Upper lobe of left lung (tissue), 6 donors: ENCODE data around the gene PGGHG. TPM values are rescaled to one million over a fixed set of nuclear protein-coding genes. Genes with fewer than 3 reads are reported as not detected.

Experiments used
- ATAC-seq, 2 donors: fragments of 200-7000 bp; cut with Tn5 transposase; one replicate each; pipeline ENCODE4 v1.9.1; 2022; ENCODE audit warnings: mild to moderate bottlenecking in 2 of 2, moderate library complexity in 2 of 2; ENCODE audit not compliant: low FRiP score in 2 of 2
- DNase-seq, 2 donors: peaks; one replicate each; pipeline ENCODE4 v3.0.0-alpha.2; 2019 to 2020
- H3K27ac ChIP-seq, 4 donors: fragments of 200-600 bp; sonication (generic); one replicate each; pipeline ENCODE4 v1.5.1; 2016 to 2019
- H3K27me3 ChIP-seq, 4 donors: fragments of 200-600 bp; sonication (generic); one replicate each; pipeline ENCODE4 v1.5.1; 2017 to 2019
- H3K36me3 ChIP-seq, 4 donors: fragments of 200-600 bp; sonication (generic); one replicate each; pipeline ENCODE4 v1.5.1; 2016 to 2019
- H3K4me1 ChIP-seq, 4 donors: fragments of 200-600 bp; sonication (generic); one replicate each; pipeline ENCODE4 v1.5.1; 2018 to 2019
- H3K4me3 ChIP-seq, 4 donors: fragments of 200-600 bp; sonication (generic); one replicate each; pipeline ENCODE4 v1.5.1; 2017 to 2019; ENCODE audit warnings: mild to moderate bottlenecking in 2 of 4, moderate library complexity in 1 of 4
- H3K9me3 ChIP-seq, 4 donors: fragments of 200-600 bp; sonication (generic); one replicate each; pipeline ENCODE4 v1.5.1; 2018 to 2019
- CTCF ChIP-seq, 6 experiments: fragments of 450-650 bp in 4 of 6; fragments of 200-600 bp in 2 of 6; sonication (generic) in 2 of 6; IDR thresholded peaks; one replicate each; pipeline ENCODE4 v1.5.1; 2016 to 2019; ENCODE audit warnings: antibody characterized with exemption in 6 of 6
- EP300 ChIP-seq, 4 donors: sonication (generic); formaldehyde crosslinking; IDR thresholded peaks; one replicate each; pipeline ENCODE4 v1.5.1; 2017; ENCODE audit warnings: antibody characterized with exemption in 4 of 4, control low read depth in 2 of 4
- POLR2A ChIP-seq, 4 donors: fragments of 450-650 bp; IDR thresholded peaks; one replicate each; pipeline ENCODE4 v1.5.1; 2016 to 2017; ENCODE audit warnings: antibody characterized with exemption in 4 of 4, mild to moderate bottlenecking in 2 of 4
- POLR2AphosphoS5 ChIP-seq, 2 donors: sonication (generic); formaldehyde crosslinking; IDR thresholded peaks; one replicate each; pipeline ENCODE4 v1.5.1; 2017; ENCODE audit warnings: antibody characterized with exemption in 2 of 2
- WGBS, 2 donors: methylation state at CpG; one replicate each; pipeline ENCODE4 v1.1.5; 2017 to 2018; 5-methylcytosine and 5-hydroxymethylcytosine counted together
- total RNA-seq, 6 donors: library from RNA; depleted of rRNA in 4 of 6; stranded (reverse); fragments of >200 nt in 4 of 6; gene quantifications; one replicate each; pipeline versions ENCODE4 v1.1.0 to v1.2.1, GENCODE V29; 2016 to 2021
- donor health status: DM: no; HTN: no; CAD: no; lungs with moderate emphysema.
- donor health status: DM: no; HTN: yes; CAD: no; lungs with severe emphysema.

Gene PGGHG
- total RNA-seq, 6 donors from 2014 or later: 34.1 to 535 (median 65.2) TPM

- Histone ChIP-seq H3K9me3 (no peaks in the 10 kb centered on the region), H3K4me1 (no peaks in the 10 kb centered on the region), H3K4me3 (no peak overlapping the region), H3K27me3 (no peaks in the 10 kb centered on the region), H3K36me3 (peaks cover 19 to 54% (median 49%) of the 10 kb centered on the region in 4 donors), H3K27ac (no peak overlapping the region)
- WGBS, 2 donors: 79 to 83% methylated on average over 13 of the region's 13 CpGs
- ATAC-seq: no peak
- DNase-seq: no peak
- TF ChIP-seq EP300 (IDR thresholded peaks at IDR 0.05) (no peak), POLR2A (IDR thresholded peaks at IDR 0.05) (no peak), POLR2AphosphoS5 (IDR thresholded peaks at IDR 0.05) (no peak), CTCF (IDR thresholded peaks at IDR 0.05) (no peak)
These were observed 35.6 kb upstream of the PGGHG start for GRCh38 chr11:253160-253885.

- DNase-seq (no peak), ATAC-seq (no peak)
- no peak overlapping the region for H3K27ac ChIP-seq
- H3K9me3 ChIP-seq: no peaks in the 10 kb centered on the region
- TF ChIP-seq POLR2A (IDR thresholded peaks at IDR 0.05) (no peak), POLR2AphosphoS5 (IDR thresholded peaks at IDR 0.05) (no peak), EP300 (IDR thresholded peaks at IDR 0.05) (no peak), CTCF (IDR thresholded peaks at IDR 0.05) (no peak)
- H3K4me1 ChIP-seq: no peaks in the 10 kb centered on the region
- WGBS, 2 donors: 77 to 92% methylated on average over 5 of the region's 5 CpGs
- H3K36me3 ChIP-seq: peaks cover 19 to 49% (median 43%) of the 10 kb centered on the region in 4 donors
- no peak overlapping the region for H3K4me3 ChIP-seq
- no peaks in the 10 kb centered on the region for H3K27me3 ChIP-seq
These were observed 35.0 kb upstream of the PGGHG start for GRCh38 chr11:253886-254270.

GRCh38 chr11:255176-255575 lies 33.8 kb upstream of the PGGHG start:
- Histone ChIP-seq H3K27me3 (no peaks in the 10 kb centered on the region), H3K4me1 (no peaks in the 10 kb centered on the region), H3K4me3 (no peak overlapping the region), H3K9me3 (no peaks in the 10 kb centered on the region), H3K36me3 (peaks cover 16 to 37% (median 33%) of the 10 kb centered on the region in 4 donors), H3K27ac (no peak overlapping the region)
- ATAC-seq: no peak
- WGBS, 2 donors: 53 to 54% methylated on average over 3 of the region's 3 CpGs
- TF ChIP-seq POLR2A (IDR thresholded peaks at IDR 0.05): no peak
- no peak for TF ChIP-seq EP300 (IDR thresholded peaks at IDR 0.05)
- no peak for TF ChIP-seq CTCF (IDR thresholded peaks at IDR 0.05)
- TF ChIP-seq POLR2AphosphoS5 (IDR thresholded peaks at IDR 0.05): no peak
- no peak for DNase-seq

DNA sequence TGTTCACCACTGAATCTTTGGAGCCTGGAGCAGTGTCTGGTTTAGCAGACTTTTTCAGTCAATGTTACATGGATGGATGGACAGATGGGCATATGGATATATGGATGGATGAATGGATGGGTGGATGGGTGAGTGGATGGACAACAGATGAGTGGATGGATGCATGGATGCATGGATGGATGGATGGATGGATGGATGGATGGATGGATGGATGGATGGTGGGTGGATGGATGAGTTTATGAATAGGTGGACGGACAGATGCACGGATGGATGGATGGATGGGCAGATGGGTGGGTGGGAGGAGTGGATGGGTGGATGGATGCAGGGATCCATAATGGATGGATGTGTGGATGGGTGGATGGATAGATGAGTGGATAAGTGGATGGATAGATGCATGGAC lies 33.1 kb upstream of the PGGHG start:
- WGBS, 2 donors: 90 to 96% methylated on average over 2 of the region's 2 CpGs
- H3K27me3 ChIP-seq: no peaks in the 10 kb centered on the region
- no peak for ATAC-seq
- no peak overlapping the region for H3K27ac ChIP-seq
- no peaks in the 10 kb centered on the region for H3K4me1 ChIP-seq
- H3K9me3 ChIP-seq: no peaks in the 10 kb centered on the region
- TF ChIP-seq EP300 (IDR thresholded peaks at IDR 0.05): no peak
- TF ChIP-seq POLR2A (IDR thresholded peaks at IDR 0.05): no peak
- no peak for TF ChIP-seq CTCF (IDR thresholded peaks at IDR 0.05)
- no peak for DNase-seq
- H3K4me3 ChIP-seq: no peak overlapping the region
- peaks cover 16 to 32% (median 28%) of the 10 kb centered on the region in 4 donors for H3K36me3 ChIP-seq
